Ecto neural progenitor cell (in vitro differentiated cells): Measurements from ENCODE around the gene AGAP1.
"Not testable (repeated sequence)": the region's sequence is repeated elsewhere in the genome, so short reads cannot be mapped to it uniquely, and the experiment has no call there.

Source experiments
- DNase-seq: peaks from one replicate; pipeline ENCODE4 v3.0.0-alpha.2; 2018; ENCODE audit warnings: low spot score

The AGAP1 gene

GRCh38 chr2:235737840-235738239, 244.0 kb downstream of the AGAP1 start:
- no peak for DNase-seq

- no peak for DNase-seq
Observed at GRCh38 chr2:235739704-235740415, 246.0 kb downstream of the AGAP1 start.

- DNase-seq: no peak
Observed at GRCh38 chr2:235740821-235741220, 247.0 kb downstream of the AGAP1 start.

GRCh38 chr2:235744161-235744560, 250.3 kb downstream of the AGAP1 start:
- no peak for DNase-seq

GRCh38 chr2:235745597-235745996, 251.8 kb downstream of the AGAP1 start:
- DNase-seq: no peak

GRCh38 chr2:235746257-235746934, 252.6 kb downstream of the AGAP1 start:
- DNase-seq: peak; percentile 63

- no peak for DNase-seq
Observed at GRCh38 chr2:235747001-235747785, 253.3 kb downstream of the AGAP1 start.

GRCh38 chr2:235747786-235748091, 253.9 kb downstream of the AGAP1 start:
- DNase-seq: no peak

- DNase-seq: no peak
Observed at GRCh38 chr2:235749121-235749770, 255.4 kb downstream of the AGAP1 start.

GRCh38 chr2:235749771-235750160, 255.9 kb downstream of the AGAP1 start:
- no peak for DNase-seq

- no peak for DNase-seq
Observed at GRCh38 chr2:235752846-235753245, 259.0 kb downstream of the AGAP1 start.

- no peak for DNase-seq
Observed at GRCh38 chr2:235754357-235755207, 260.7 kb downstream of the AGAP1 start.

GRCh38 chr2:235756491-235756890, 262.6 kb downstream of the AGAP1 start:
- no peak for DNase-seq

GRCh38 chr2:235757212-235757611, 263.4 kb downstream of the AGAP1 start:
- no peak for DNase-seq

GRCh38 chr2:235757640-235758039, 263.8 kb downstream of the AGAP1 start:
- no peak for DNase-seq

- no peak for DNase-seq
Observed at GRCh38 chr2:235762832-235763598, 269.2 kb downstream of the AGAP1 start.

GRCh38 chr2:235763816-235764215, 270.0 kb downstream of the AGAP1 start:
- no peak for DNase-seq

- DNase-seq: not testable (repeated sequence)
Observed at GRCh38 chr2:235764478-235764877, 270.6 kb downstream of the AGAP1 start.

- no peak for DNase-seq
Observed at GRCh38 chr2:235765181-235765820, 271.5 kb downstream of the AGAP1 start.

- no peak for DNase-seq
Observed at GRCh38 chr2:235766278-235766677, 272.4 kb downstream of the AGAP1 start.
